ENCODE results near the gene VIM. TPM values are rescaled to one million over a fixed set of nuclear protein-coding genes. Genes with fewer than 3 reads are reported as not detected.

Gene VIM
- total and polyA plus RNA-seq, 12 donors, result 200 to 1,377 (median 723) TPM

GRCh38 chr10:17282311-17282710 lies 54.3 kb downstream of the VIM start:
- intact Hi-C loops (cut with DNase I), result no loop called here
- 75 to 88% (median 85%) methylated on average over 3 of the region's 3 CpGs for WGBS, 4 donors
- Histone ChIP-seq H3K27ac (no peak overlapping the region), H3K36me3 (replicated peaks in 1 of 2) (no peaks in the 10 kb centered on the region), H3K4me1 (replicated peaks in 1 of 2) (no peaks in the 10 kb centered on the region), H3K27me3 (no peaks in the 10 kb centered on the region), H3K9me3 (replicated peaks in 1 of 3) (peaks cover 0 to 4% (median 0%) of the 10 kb centered on the region in 3 donors), H3K4me3 (no peak overlapping the region)
- DNase-seq, result no peak
- no peak for TF ChIP-seq CTCF (IDR thresholded peaks at IDR 0.05)
- TF ChIP-seq POLR2A (IDR thresholded peaks at IDR 0.05), result no peak

GRCh38 chr10:17286562-17287550 lies 58.8 kb downstream of the VIM start:
- Histone ChIP-seq H3K36me3 (replicated peaks in 1 of 2) (no peaks in the 10 kb centered on the region), H3K4me3 (no peak overlapping the region), H3K9me3 (replicated peaks in 1 of 3) (no peaks in the 10 kb centered on the region), H3K27ac (no peak overlapping the region), H3K27me3 (no peaks in the 10 kb centered on the region), H3K4me1 (replicated peaks in 1 of 2) (no peaks in the 10 kb centered on the region)
- WGBS, 4 donors, result 59 to 66% (median 63%) methylated on average over 9 to 10 of the region's 10 CpGs
- TF ChIP-seq CTCF (IDR thresholded peaks at IDR 0.05) (no peak), POLR2A (IDR thresholded peaks at IDR 0.05) (no peak)
- DNase-seq, result no peak
- intact Hi-C loops (cut with DNase I), result no loop called here

Other genes starting within 250 kb of the VIM start
- gene CUBN, start 98.4 kb upstream of the VIM start, total RNA-seq, result 1 to 10 TPM in 8 of 9 donors, under 1 TPM in 1; 0.41 to 9.3 (median 1.4) TPM
- 1 to 10 TPM in 2 of 3 donors, under 1 TPM in 1; 0.88 to 1.4 (median 1.2) TPM for gene CUBN, start 98.4 kb upstream of the VIM start, polyA plus RNA-seq
- 10 to 100 TPM in 1 of 9 donors, 1 to 10 TPM in 8; 1.7 to 10.5 (median 5.9) TPM for gene TRDMT1, start 26.6 kb upstream of the VIM start, total RNA-seq
- 1 to 10 TPM; 1.3 to 3.7 (median 2.2) TPM for gene TRDMT1, start 26.6 kb upstream of the VIM start, polyA plus RNA-seq
- gene ST8SIA6, start 226.4 kb downstream of the VIM start, total RNA-seq, result 1 to 10 TPM in 3 of 9 donors, under 1 TPM in 6; 0.19 to 3.4 (median 0.84) TPM
- gene ST8SIA6, start 226.4 kb downstream of the VIM start, polyA plus RNA-seq, result under 1 TPM in 2 of 3 donors, not detected in 1; 0.13 to 0.26 TPM

Measured in adrenal gland (tissue), 12 donors.